ENCODE results near the gene CEP128. TPM values are rescaled to one million over a fixed set of nuclear protein-coding genes. Genes with fewer than 3 reads are reported as not detected.

The CEP128 gene
- total and polyA plus RNA-seq, 7 experiments from 2014 or later, result 4.2 to 22.8 (median 9.9) TPM

DNA sequence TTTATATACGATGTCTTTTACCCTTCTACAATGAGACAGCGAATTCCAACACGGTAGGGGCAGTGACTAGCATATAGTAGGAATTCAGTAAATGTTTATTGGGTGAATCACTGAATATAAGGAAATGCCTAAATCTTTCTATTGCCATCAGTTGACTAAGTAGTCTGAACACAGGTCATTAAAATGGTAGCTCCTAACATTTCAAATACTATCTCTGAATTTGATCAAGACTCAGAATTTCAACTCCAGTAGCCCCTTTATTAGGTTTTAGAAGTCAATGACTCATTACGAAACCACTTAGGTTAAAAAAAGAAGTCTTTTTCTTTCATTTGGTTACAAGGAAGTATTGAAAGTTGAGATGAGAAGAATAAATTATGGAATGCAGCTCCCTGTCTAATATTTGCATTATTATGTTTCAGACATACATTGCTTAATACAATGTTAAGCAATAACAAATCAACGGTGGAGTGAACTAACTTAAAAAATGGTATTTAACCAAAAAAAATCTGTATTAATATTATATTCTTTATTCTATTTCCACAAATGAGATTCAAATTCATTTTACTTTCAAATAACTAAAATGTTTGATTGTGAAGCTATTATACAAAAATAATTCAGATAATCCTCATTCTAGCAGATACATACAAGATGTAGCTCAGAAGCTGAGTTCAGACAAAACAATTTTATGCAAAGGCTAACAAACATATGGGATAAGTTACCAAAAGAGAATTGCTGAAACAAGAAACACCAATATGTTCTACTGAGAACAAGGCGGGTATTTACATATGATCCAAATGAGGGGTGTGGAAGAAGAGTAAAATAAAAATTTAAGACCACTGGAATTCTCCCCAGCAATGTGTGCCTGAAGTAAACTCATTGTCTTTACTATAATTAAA, 302.7 kb downstream of the CEP128 start:
- ChIA-PET POLR2A (no interaction called here), CTCF (no interaction called here)
- Histone ChIP-seq H3K4me1 (ENCODE audit: control insufficient read depth in 2 of 2, insufficient read depth in 2 of 2, low read length in 2 of 2) (no peaks in the 10 kb centered on the region), H3K27me3 (ENCODE audit: control insufficient read depth in 2 of 2, insufficient read depth in 2 of 2, low read length in 2 of 2) (no peaks in the 10 kb centered on the region), H3K36me3 (ENCODE audit: control insufficient read depth in 2 of 3, insufficient read depth in 3 of 3, low read length in 3 of 3) (no peaks in the 10 kb centered on the region), H3K4me3 (ENCODE audit: low read length) (no peak overlapping the region), H3K27ac (ENCODE audit: low read depth, low read length) (no peak overlapping the region), H3K9me3 (ENCODE audit: control insufficient read depth in 2 of 3, low read length in 3 of 3) (no peaks in the 10 kb centered on the region)
- DNase-seq, result no peak
- H3K27me3 Mint-ChIP-seq, result no peaks in the 10 kb centered on the region
- H3K27ac Mint-ChIP-seq, result no peak overlapping the region
- H3K9me3 Mint-ChIP-seq, result peaks cover 0 to 7% (median 0%) of the 10 kb centered on the region in 11 donors
- H3K4me1 Mint-ChIP-seq, result no peaks in the 10 kb centered on the region
- ATAC-seq, result no peak
- intact Hi-C loops (cut with micrococcal nuclease), result no loop called here
- H3K4me3 Mint-ChIP-seq, result no peak overlapping the region
- H3K36me3 Mint-ChIP-seq, result peaks cover 0 to 14% (median 6%) of the 10 kb centered on the region in 5 donors

DNA sequence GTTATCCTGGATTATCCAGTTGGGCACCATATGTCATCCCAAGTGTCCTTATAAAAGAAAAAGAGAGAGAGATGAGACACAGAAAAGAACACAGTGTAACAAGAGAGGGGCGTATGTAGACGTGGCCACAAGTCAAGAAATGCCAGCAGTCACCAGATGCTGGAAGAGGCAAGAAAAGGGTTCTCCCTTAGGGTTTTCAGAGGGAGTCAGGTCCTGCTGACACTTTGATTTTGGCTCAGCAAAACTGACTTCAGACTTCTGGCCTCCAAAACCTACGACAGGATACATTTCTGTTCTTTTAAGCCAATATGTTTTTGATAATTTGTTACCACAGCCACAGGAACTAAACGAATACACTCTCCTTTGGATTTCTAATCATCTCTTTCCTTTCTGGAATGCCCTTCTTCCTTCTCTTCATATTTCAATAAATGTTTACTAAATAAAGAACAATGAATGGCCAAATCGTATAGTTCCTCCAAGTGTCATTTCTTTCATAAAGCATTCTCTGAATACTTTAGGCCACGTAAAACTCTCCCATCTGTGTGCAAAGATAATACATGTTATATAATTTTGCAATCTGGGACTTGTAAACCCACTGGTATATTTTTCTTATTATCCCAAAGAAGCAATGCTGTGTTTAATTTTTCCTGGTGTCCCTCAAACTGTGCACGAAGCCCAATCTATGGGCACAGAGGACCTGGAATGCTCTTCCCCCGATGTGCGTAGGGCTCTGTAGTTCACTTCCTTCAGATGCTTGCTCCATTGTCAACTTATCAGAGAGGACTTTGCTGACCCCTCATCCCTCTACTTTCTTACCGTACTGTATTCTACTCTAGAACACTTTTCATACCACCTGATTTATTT, 303.6 kb downstream of the CEP128 start:
- intact Hi-C loops (cut with micrococcal nuclease), result no loop called here
- Histone ChIP-seq H3K9me3 (ENCODE audit: control insufficient read depth in 2 of 3, low read length in 3 of 3) (no peaks in the 10 kb centered on the region), H3K27ac (ENCODE audit: low read depth, low read length) (no peak overlapping the region), H3K4me1 (ENCODE audit: control insufficient read depth in 2 of 2, insufficient read depth in 2 of 2, low read length in 2 of 2) (no peaks in the 10 kb centered on the region), H3K27me3 (ENCODE audit: control insufficient read depth in 2 of 2, insufficient read depth in 2 of 2, low read length in 2 of 2) (no peaks in the 10 kb centered on the region), H3K4me3 (ENCODE audit: low read length) (no peak overlapping the region), H3K36me3 (ENCODE audit: control insufficient read depth in 2 of 3, insufficient read depth in 3 of 3, low read length in 3 of 3) (no peaks in the 10 kb centered on the region)
- ChIA-PET CTCF (no interaction called here), POLR2A (no interaction called here)
- no peak overlapping the region for H3K4me3 Mint-ChIP-seq
- H3K4me1 Mint-ChIP-seq, result no peaks in the 10 kb centered on the region
- no peak for ATAC-seq
- H3K36me3 Mint-ChIP-seq, result peaks cover 0 to 13% (median 6%) of the 10 kb centered on the region in 5 donors
- H3K9me3 Mint-ChIP-seq, result peaks cover 0 to 7% (median 0%) of the 10 kb centered on the region in 11 donors
- no peaks in the 10 kb centered on the region for H3K27me3 Mint-ChIP-seq
- H3K27ac Mint-ChIP-seq, result no peak overlapping the region
- no peak for DNase-seq

DNA sequence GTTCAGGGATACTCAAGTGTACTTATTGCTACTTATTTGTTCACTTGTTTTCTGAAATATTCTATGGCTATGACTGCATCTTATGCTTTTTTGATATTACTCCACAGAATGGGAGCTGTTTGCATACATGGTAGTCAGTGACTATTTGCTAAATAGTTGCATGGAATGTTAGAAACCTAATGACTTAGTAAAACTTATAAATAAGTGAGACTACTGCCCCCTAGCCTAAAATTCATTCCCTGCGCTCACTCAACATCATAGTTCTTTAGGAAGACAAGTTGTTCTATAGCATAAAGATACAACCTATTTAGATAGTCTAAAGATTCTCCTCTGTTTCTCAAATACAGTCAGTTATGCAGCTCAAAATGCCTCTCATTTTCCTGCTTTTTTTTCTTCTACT, 305.5 kb downstream of the CEP128 start:
- H3K27ac Mint-ChIP-seq, result no peak overlapping the region
- H3K27me3 Mint-ChIP-seq, result no peaks in the 10 kb centered on the region
- H3K4me1 ChIP-seq (ENCODE audit: control insufficient read depth in 2 of 2, insufficient read depth in 2 of 2, low read length in 2 of 2), result no peaks in the 10 kb centered on the region
- H3K4me3 Mint-ChIP-seq, result no peak overlapping the region
- peaks cover 0 to 10% (median 0%) of the 10 kb centered on the region in 5 donors for H3K36me3 Mint-ChIP-seq
- H3K4me3 ChIP-seq (ENCODE audit: low read length), result no peak overlapping the region
- POLR2A ChIA-PET, result no interaction called here
- H3K4me1 Mint-ChIP-seq, result no peaks in the 10 kb centered on the region
- H3K27me3 ChIP-seq (ENCODE audit: control insufficient read depth in 2 of 2, insufficient read depth in 2 of 2, low read length in 2 of 2), result no peaks in the 10 kb centered on the region
- no peaks in the 10 kb centered on the region for H3K9me3 ChIP-seq (ENCODE audit: control insufficient read depth in 2 of 3, low read length in 3 of 3)
- ATAC-seq (no peak), DNase-seq (no peak)
- H3K9me3 Mint-ChIP-seq, result peaks cover 0 to 7% (median 0%) of the 10 kb centered on the region in 11 donors
- CTCF ChIA-PET, result no interaction called here
- intact Hi-C loops (cut with micrococcal nuclease), result no loop called here
- no peak overlapping the region for H3K27ac ChIP-seq (ENCODE audit: low read depth, low read length)
- no peaks in the 10 kb centered on the region for H3K36me3 ChIP-seq (ENCODE audit: control insufficient read depth in 2 of 3, insufficient read depth in 3 of 3, low read length in 3 of 3)

DNA sequence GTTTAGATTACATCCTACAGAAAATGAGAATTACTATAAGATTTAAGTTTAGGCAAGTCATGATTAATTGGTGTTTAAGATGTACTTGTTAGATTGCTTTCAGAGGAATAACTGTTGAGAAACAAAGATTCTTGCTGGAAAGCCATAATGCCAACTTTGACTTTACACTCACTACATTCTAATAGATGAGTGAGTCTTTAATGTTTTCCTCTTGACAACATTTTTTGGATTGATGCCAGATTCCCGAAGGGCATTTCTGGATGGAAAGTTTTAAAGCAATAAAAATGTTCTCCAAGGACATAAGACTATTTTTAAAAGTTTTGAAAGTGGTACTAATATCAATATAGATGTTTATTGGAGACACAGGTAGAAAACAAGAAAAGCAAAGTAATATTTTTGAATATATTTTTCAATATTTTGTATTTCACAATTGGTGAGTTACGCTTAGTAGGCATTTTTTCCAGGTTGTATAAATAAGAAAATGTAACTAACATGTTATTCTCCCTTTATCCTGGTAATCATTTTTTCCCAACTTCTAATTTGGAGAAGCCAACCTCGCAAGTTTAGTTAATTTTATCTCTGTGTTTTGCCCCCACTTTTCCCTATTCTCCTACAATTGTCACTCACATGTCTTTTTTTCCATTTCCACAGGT, 307.3 kb downstream of the CEP128 start:
- DNase-seq (no peak), ATAC-seq (no peak)
- no peaks in the 10 kb centered on the region for H3K27me3 ChIP-seq (ENCODE audit: control insufficient read depth in 2 of 2, insufficient read depth in 2 of 2, low read length in 2 of 2)
- ChIA-PET CTCF (no interaction called here), POLR2A (no interaction called here)
- H3K4me1 ChIP-seq (ENCODE audit: control insufficient read depth in 2 of 2, insufficient read depth in 2 of 2, low read length in 2 of 2), result no peaks in the 10 kb centered on the region
- H3K9me3 ChIP-seq (ENCODE audit: control insufficient read depth in 2 of 3, low read length in 3 of 3), result no peaks in the 10 kb centered on the region
- no peaks in the 10 kb centered on the region for H3K4me1 Mint-ChIP-seq
- H3K4me3 Mint-ChIP-seq, result no peak overlapping the region
- no peak overlapping the region for H3K27ac Mint-ChIP-seq
- intact Hi-C loops (cut with micrococcal nuclease), result no loop called here
- H3K36me3 ChIP-seq (ENCODE audit: control insufficient read depth in 2 of 3, insufficient read depth in 3 of 3, low read length in 3 of 3), result no peaks in the 10 kb centered on the region
- H3K27ac ChIP-seq (ENCODE audit: low read depth, low read length), result no peak overlapping the region
- no peaks in the 10 kb centered on the region for H3K27me3 Mint-ChIP-seq
- peaks cover 0 to 10% (median 0%) of the 10 kb centered on the region in 5 donors for H3K36me3 Mint-ChIP-seq
- H3K4me3 ChIP-seq (ENCODE audit: low read length), result no peak overlapping the region
- H3K9me3 Mint-ChIP-seq, result peaks cover 0 to 7% (median 0%) of the 10 kb centered on the region in 11 donors

DNA sequence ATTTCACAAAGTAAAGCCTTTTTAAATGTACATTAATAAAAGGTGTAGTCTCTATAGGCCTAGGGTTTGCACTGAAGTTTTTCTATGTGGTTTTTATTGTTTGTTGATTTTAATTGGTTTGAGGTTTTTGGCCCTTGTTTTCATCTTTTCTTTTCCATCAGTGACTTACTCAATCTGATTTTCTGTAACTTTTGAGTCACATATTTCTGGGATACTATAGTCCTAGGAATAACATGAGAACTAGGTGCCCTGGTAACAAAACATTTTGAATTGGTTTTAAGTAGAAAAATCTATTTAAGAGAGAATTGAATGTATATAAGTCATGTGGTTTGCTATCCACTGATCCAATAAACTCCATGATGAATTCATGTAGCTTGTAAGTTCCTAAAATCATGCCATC, 311.9 kb downstream of the CEP128 start:
- H3K4me3 Mint-ChIP-seq, result no peak overlapping the region
- H3K36me3 ChIP-seq (ENCODE audit: control insufficient read depth in 2 of 3, insufficient read depth in 3 of 3, low read length in 3 of 3), result no peaks in the 10 kb centered on the region
- ChIA-PET CTCF (no interaction called here), POLR2A (no interaction called here)
- H3K9me3 ChIP-seq (ENCODE audit: control insufficient read depth in 2 of 3, low read length in 3 of 3), result no peaks in the 10 kb centered on the region
- H3K4me1 ChIP-seq (ENCODE audit: control insufficient read depth in 2 of 2, insufficient read depth in 2 of 2, low read length in 2 of 2), result no peaks in the 10 kb centered on the region
- H3K27ac Mint-ChIP-seq, result no peak overlapping the region
- H3K36me3 Mint-ChIP-seq, result peaks cover 0 to 3% (median 0%) of the 10 kb centered on the region in 5 donors
- no peaks in the 10 kb centered on the region for H3K4me1 Mint-ChIP-seq
- no peak overlapping the region for H3K4me3 ChIP-seq (ENCODE audit: low read length)
- ATAC-seq, result no peak
- no peaks in the 10 kb centered on the region for H3K27me3 ChIP-seq (ENCODE audit: control insufficient read depth in 2 of 2, insufficient read depth in 2 of 2, low read length in 2 of 2)
- H3K9me3 Mint-ChIP-seq, result peaks cover 0 to 14% (median 3%) of the 10 kb centered on the region in 11 donors
- H3K27me3 Mint-ChIP-seq, result no peaks in the 10 kb centered on the region
- no peak overlapping the region for H3K27ac ChIP-seq (ENCODE audit: low read depth, low read length)
- no peak for DNase-seq
- intact Hi-C loops (cut with micrococcal nuclease), result no loop called here

DNA sequence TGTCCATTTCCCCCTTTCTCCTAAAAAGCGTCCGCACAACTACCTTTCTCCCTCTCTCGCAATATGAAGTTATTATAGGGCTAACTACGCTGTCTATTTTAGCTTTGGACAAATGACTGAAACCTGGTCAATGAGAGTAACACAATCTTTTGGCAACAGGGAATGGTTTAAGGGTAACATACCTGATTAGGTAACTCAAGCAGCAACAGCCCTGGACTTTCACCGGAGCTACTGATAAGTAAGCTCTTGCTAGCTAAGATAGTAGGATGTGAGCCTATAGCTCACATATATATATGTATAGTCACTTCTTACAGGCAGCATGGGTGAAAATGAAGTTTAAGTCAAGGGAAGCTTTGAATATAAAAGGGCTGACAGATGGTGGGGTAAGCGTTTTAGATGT, 313.0 kb downstream of the CEP128 start:
- Histone ChIP-seq H3K27me3 (ENCODE audit: control insufficient read depth in 2 of 2, insufficient read depth in 2 of 2, low read length in 2 of 2) (no peaks in the 10 kb centered on the region), H3K4me3 (ENCODE audit: low read length) (no peak overlapping the region), H3K9me3 (ENCODE audit: control insufficient read depth in 2 of 3, low read length in 3 of 3) (no peaks in the 10 kb centered on the region), H3K36me3 (ENCODE audit: control insufficient read depth in 2 of 3, insufficient read depth in 3 of 3, low read length in 3 of 3) (no peaks in the 10 kb centered on the region), H3K4me1 (ENCODE audit: control insufficient read depth in 2 of 2, insufficient read depth in 2 of 2, low read length in 2 of 2) (no peaks in the 10 kb centered on the region), H3K27ac (ENCODE audit: low read depth, low read length) (no peak overlapping the region)
- Mint-ChIP-seq H3K36me3 (peaks cover 0 to 3% (median 0%) of the 10 kb centered on the region in 5 donors), H3K27me3 (no peaks in the 10 kb centered on the region), H3K4me3 (no peak overlapping the region), H3K27ac (no peak overlapping the region), H3K4me1 (no peaks in the 10 kb centered on the region), H3K9me3 (peaks cover 0 to 23% (median 6%) of the 10 kb centered on the region in 11 donors)
- intact Hi-C loops (cut with micrococcal nuclease), result no loop called here
- POLR2A ChIA-PET, result no interaction called here
- CTCF ChIA-PET, result no interaction called here
- no peak for ATAC-seq
- DNase-seq, result no peak
